B cell (primary cell): ENCODE data around the gene XG.
A peak's percentile ranks its signal among the peaks of the same experiment; 100 is the strongest.
"Not testable (repeated sequence)": the region's sequence is repeated elsewhere in the genome, so short reads cannot be mapped to it uniquely, and the experiment has no call there.

Experiments used
- CTCF ChIP-seq: fragments of 200-600 bp; IDR thresholded peaks from one replicate; pipeline ENCODE4 v1.8.0; 2022; ENCODE audit warnings: antibody characterized with exemption, mild to moderate bottlenecking
- EZH2 ChIP-seq: IDR thresholded peaks from 2 replicates; pipeline ENCODE4 v1.6.1; 2012; ENCODE audit warnings: borderline replicate concordance, low read depth, mild to moderate bottlenecking, moderate library complexity, low read length; ENCODE audit not compliant: insufficient read depth, poor library complexity, severe bottlenecking

DNA sequence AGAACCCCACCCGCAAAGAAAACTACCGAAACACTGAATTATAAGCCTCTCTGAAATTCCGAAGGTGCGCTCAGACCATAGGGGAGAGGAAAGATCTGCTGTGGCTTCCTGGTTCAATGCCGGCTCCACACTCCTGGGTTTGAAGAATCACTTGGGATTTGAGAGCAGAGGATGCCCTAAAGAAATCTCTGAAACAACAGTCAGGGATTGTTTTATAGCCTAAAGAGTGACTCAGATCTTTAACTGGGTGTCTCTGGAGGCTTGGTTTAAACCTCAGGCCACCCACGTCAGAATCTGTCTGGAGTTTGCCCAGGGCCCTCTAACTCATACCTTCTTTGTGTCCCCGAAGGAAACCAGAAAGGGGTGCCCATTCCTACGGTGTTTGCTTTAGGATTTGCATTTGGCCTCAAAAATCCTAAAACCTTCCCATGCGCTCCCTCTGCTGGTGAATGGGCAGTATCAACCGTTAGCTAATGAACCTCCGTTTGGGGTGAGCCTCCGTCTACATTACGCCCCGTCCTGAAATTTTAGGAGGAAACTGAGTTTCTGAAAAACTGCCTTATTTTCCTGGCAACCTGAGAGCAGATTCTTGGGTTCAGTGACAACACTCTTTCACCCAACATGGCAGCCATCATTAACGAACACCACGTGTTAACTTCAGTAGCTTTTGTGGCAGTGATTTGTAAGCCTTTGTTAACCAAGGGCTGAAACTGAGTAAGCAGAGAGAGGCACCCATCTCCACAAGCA, 60.5 kb downstream of the XG start:
- TF ChIP-seq CTCF: peak; percentile 42
- TF ChIP-seq EZH2: not testable (repeated sequence)
